WI38 (cell line): ENCODE data around the gene ST8SIA1.

ENCODE experiments used
- H3K4me3 ChIP-seq: 2 replicates; pipeline ENCODE4 v1.5.1; 2011; ENCODE audit warnings: low read depth, mild to moderate bottlenecking, control low read depth, low read length
- CTCF ChIP-seq: IDR thresholded peaks from 2 replicates; pipeline ENCODE4 v1.5.1; 2012; ENCODE audit warnings: low read depth, mild to moderate bottlenecking, control low read depth, low read length

ST8SIA1 gene

GRCh38 chr12:22248121-22248520, 86.4 kb downstream of the ST8SIA1 start:
- no peak overlapping the region for H3K4me3 ChIP-seq
- TF ChIP-seq CTCF, result no peak

GRCh38 chr12:22246217-22246846, 88.2 kb downstream of the ST8SIA1 start:
- no peak overlapping the region for H3K4me3 ChIP-seq
- no peak for TF ChIP-seq CTCF

GRCh38 chr12:22242726-22243125, 91.8 kb downstream of the ST8SIA1 start:
- TF ChIP-seq CTCF, result no peak
- no peak overlapping the region for H3K4me3 ChIP-seq

GRCh38 chr12:22238211-22238610, 96.3 kb downstream of the ST8SIA1 start:
- H3K4me3 ChIP-seq, result no peak overlapping the region
- no peak for TF ChIP-seq CTCF

- TF ChIP-seq CTCF, result no peak
- no peak overlapping the region for H3K4me3 ChIP-seq
Observed at GRCh38 chr12:22234561-22234960, 99.9 kb downstream of the ST8SIA1 start.

- TF ChIP-seq CTCF, result 0 out of 2 replicates have a peak, but pooled peaks have one; percentile 17
- H3K4me3 ChIP-seq, result no peak overlapping the region
Observed at GRCh38 chr12:22231836-22232235, 102.7 kb downstream of the ST8SIA1 start.

- H3K4me3 ChIP-seq, result no peak overlapping the region
- TF ChIP-seq CTCF, result no peak
Observed at GRCh38 chr12:22231078-22231477, 103.4 kb downstream of the ST8SIA1 start.
